Measurements from ENCODE around the gene TOLLIP.

The TOLLIP gene

GRCh38 chr11:1300569-1301187, 8.8 kb downstream of the TOLLIP start:
- no peak for DNase-seq (ENCODE audit: insufficient read length, low spot score)
- TF ChIP-seq TAF1 (IDR thresholded peaks at IDR 0.05; ENCODE audit: low read depth, low read length): no peak
- no peak for TF ChIP-seq POLR2AphosphoS5 (IDR thresholded peaks at IDR 0.05; ENCODE audit: low read depth, low read length)
- no peak for TF ChIP-seq PAX5 (IDR thresholded peaks at IDR 0.05; ENCODE audit: insufficient read depth, low read length, severe bottlenecking)
- no peak for TF ChIP-seq SPI1 (IDR thresholded peaks at IDR 0.05; ENCODE audit: low read depth, low read length)
- TF ChIP-seq POLR2A (IDR thresholded peaks at IDR 0.05; ENCODE audit: low read depth, low read length): no peak
- TF ChIP-seq POU2F2 (IDR thresholded peaks at IDR 0.05; ENCODE audit: low read depth, low read length): no peak
- no peak for FAIRE-seq

GRCh38 chr11:1300121-1300520, 9.3 kb downstream of the TOLLIP start:
- no peak for DNase-seq (ENCODE audit: insufficient read length, low spot score)
- no peak for FAIRE-seq
- TF ChIP-seq POU2F2 (IDR thresholded peaks at IDR 0.05; ENCODE audit: low read depth, low read length): no peak
- no peak for TF ChIP-seq POLR2A (IDR thresholded peaks at IDR 0.05; ENCODE audit: low read depth, low read length)

GRCh38 chr11:1299621-1300020, 9.8 kb downstream of the TOLLIP start:
- DNase-seq (ENCODE audit: insufficient read length, low spot score): no peak
- TF ChIP-seq TAF1 (IDR thresholded peaks at IDR 0.05; ENCODE audit: low read depth, low read length) (no peak), POLR2AphosphoS5 (IDR thresholded peaks at IDR 0.05; ENCODE audit: low read depth, low read length) (no peak), POU2F2 (IDR thresholded peaks at IDR 0.05; ENCODE audit: low read depth, low read length) (no peak), PAX5 (IDR thresholded peaks at IDR 0.05; ENCODE audit: insufficient read depth, low read length, severe bottlenecking) (no peak), POLR2A (IDR thresholded peaks at IDR 0.05; ENCODE audit: low read depth, low read length) (no peak)
- FAIRE-seq: no peak

- FAIRE-seq (no peak), DNase-seq (ENCODE audit: insufficient read length, low spot score) (no peak)
- no peak for TF ChIP-seq POLR2A (IDR thresholded peaks at IDR 0.05; ENCODE audit: low read depth, low read length)
- no peak for TF ChIP-seq PAX5 (IDR thresholded peaks at IDR 0.05; ENCODE audit: insufficient read depth, low read length, severe bottlenecking)
Observed at GRCh38 chr11:1298695-1299492, 10.5 kb downstream of the TOLLIP start.

- no peak for FAIRE-seq
- no peak for DNase-seq (ENCODE audit: insufficient read length, low spot score)
- TF ChIP-seq SPI1 (IDR thresholded peaks at IDR 0.05; ENCODE audit: low read depth, low read length) (no peak), POU2F2 (IDR thresholded peaks at IDR 0.05; ENCODE audit: low read depth, low read length) (no peak), POLR2AphosphoS5 (IDR thresholded peaks at IDR 0.05; ENCODE audit: low read depth, low read length) (no peak), POLR2A (IDR thresholded peaks at IDR 0.05; ENCODE audit: low read depth, low read length) (no peak), PAX5 (IDR thresholded peaks at IDR 0.05; ENCODE audit: insufficient read depth, low read length, severe bottlenecking) (no peak), TAF1 (IDR thresholded peaks at IDR 0.05; ENCODE audit: low read depth, low read length) (no peak)
Observed at GRCh38 chr11:1297576-1298473, 11.6 kb downstream of the TOLLIP start.

- no peak for FAIRE-seq
- TF ChIP-seq TAF1 (IDR thresholded peaks at IDR 0.05; ENCODE audit: low read depth, low read length) (no peak), SPI1 (IDR thresholded peaks at IDR 0.05; ENCODE audit: low read depth, low read length) (no peak), POU2F2 (IDR thresholded peaks at IDR 0.05; ENCODE audit: low read depth, low read length) (no peak), POLR2A (IDR thresholded peaks at IDR 0.05; ENCODE audit: low read depth, low read length) (no peak), POLR2AphosphoS5 (IDR thresholded peaks at IDR 0.05; ENCODE audit: low read depth, low read length) (no peak), PAX5 (IDR thresholded peaks at IDR 0.05; ENCODE audit: insufficient read depth, low read length, severe bottlenecking) (no peak)
- no peak for DNase-seq (ENCODE audit: insufficient read length, low spot score)
Observed at GRCh38 chr11:1297011-1297575, 12.3 kb downstream of the TOLLIP start.

DNA sequence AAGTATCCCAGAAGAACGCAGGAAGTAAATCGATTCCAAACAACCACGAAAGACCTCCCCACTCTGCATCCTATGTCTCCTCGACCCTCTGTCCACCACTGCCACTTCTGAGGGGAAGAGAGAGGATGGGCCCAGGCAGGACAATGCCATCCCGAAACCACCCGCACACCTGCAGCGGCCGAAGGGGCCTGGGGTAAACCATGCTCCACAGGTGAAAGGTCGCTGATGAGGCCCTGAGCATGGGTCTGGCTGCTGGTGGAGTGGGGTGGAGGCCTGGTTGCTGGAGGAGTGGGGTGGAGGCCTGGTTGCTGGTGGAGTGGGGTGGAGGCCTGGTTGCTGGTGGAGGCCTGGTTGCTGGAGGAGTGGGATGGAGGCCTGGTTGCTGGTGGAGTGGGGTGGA, 13.1 kb downstream of the TOLLIP start:
- DNase-seq (ENCODE audit: insufficient read length, low spot score): no peak
- FAIRE-seq: no peak
- TF ChIP-seq POU2F2 (IDR thresholded peaks at IDR 0.05; ENCODE audit: low read depth, low read length) (no peak), SPI1 (IDR thresholded peaks at IDR 0.05; ENCODE audit: low read depth, low read length) (no peak), POLR2AphosphoS5 (IDR thresholded peaks at IDR 0.05; ENCODE audit: low read depth, low read length) (no peak), POLR2A (IDR thresholded peaks at IDR 0.05; ENCODE audit: low read depth, low read length) (no peak), TAF1 (IDR thresholded peaks at IDR 0.05; ENCODE audit: low read depth, low read length) (no peak), PAX5 (IDR thresholded peaks at IDR 0.05; ENCODE audit: insufficient read depth, low read length, severe bottlenecking) (no peak)

GRCh38 chr11:1295591-1295990, 13.8 kb downstream of the TOLLIP start:
- no peak for TF ChIP-seq TAF1 (IDR thresholded peaks at IDR 0.05; ENCODE audit: low read depth, low read length)
- no peak for TF ChIP-seq POLR2A (IDR thresholded peaks at IDR 0.05; ENCODE audit: low read depth, low read length)
- TF ChIP-seq POLR2AphosphoS5 (IDR thresholded peaks at IDR 0.05; ENCODE audit: low read depth, low read length): no peak
- no peak for TF ChIP-seq PAX5 (IDR thresholded peaks at IDR 0.05; ENCODE audit: insufficient read depth, low read length, severe bottlenecking)
- TF ChIP-seq POU2F2 (IDR thresholded peaks at IDR 0.05; ENCODE audit: low read depth, low read length): no peak
- no peak for TF ChIP-seq SPI1 (IDR thresholded peaks at IDR 0.05; ENCODE audit: low read depth, low read length)
- DNase-seq (ENCODE audit: insufficient read length, low spot score) (no peak), FAIRE-seq (no peak)

DNA sequence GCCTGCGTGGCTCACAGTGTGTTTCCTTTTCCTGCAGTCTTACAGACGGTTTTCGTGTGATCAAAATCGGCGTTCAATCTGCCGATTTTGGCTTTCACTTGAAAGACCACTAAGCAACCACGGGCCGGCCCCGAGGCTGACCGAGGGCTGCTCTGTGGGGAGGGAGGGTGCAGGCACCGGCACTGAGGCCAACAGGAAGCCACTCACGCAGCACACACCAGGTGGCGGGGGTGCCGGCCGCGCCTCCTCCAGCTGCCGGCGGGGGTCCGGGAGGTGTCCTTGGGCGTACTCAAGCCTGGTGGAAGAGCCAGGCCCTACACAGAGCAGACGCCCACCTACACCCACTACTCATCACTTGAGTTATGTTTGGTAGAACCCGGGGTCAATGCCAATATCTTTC, 14.3 kb downstream of the TOLLIP start:
- FAIRE-seq: no peak

More for the DNA sequence above, 14.3 kb downstream of the TOLLIP start:
- DNase-seq (ENCODE audit: insufficient read length, low spot score): no peak
- TF ChIP-seq POLR2A (IDR thresholded peaks at IDR 0.05; ENCODE audit: low read depth, low read length) (no peak), TAF1 (IDR thresholded peaks at IDR 0.05; ENCODE audit: low read depth, low read length) (no peak), POU2F2 (IDR thresholded peaks at IDR 0.05; ENCODE audit: low read depth, low read length) (no peak), PAX5 (IDR thresholded peaks at IDR 0.05; ENCODE audit: insufficient read depth, low read length, severe bottlenecking) (no peak), POLR2AphosphoS5 (IDR thresholded peaks at IDR 0.05; ENCODE audit: low read depth, low read length) (no peak), SPI1 (IDR thresholded peaks at IDR 0.05; ENCODE audit: low read depth, low read length) (no peak)

All from GM12891 (cell line).